BJ (cell line): ENCODE data around the gene TBC1D17. TPM values are rescaled to one million over a fixed set of nuclear protein-coding genes. Genes with fewer than 3 reads are reported as not detected.

Source experiments
- CTCF ChIA-PET: fragments of 350-600 bp; formaldehyde crosslinking; extraction: SDS; loops from one replicate; lab custom pipeline; 2021; ENCODE audit warnings: antibody characterized with exemption, inconsistent platforms; lab: Yijun Ruan, JAX
- POLR2A ChIA-PET: fragments of 300-600 bp; sonication (Branson Sonifier 250); formaldehyde crosslinking; extraction: SDS; loops from one replicate; lab custom pipeline; 2021; ENCODE audit warnings: antibody characterized with exemption; lab: Charles Lee
- DNase-seq: peaks from one replicate; pipeline ENCODE4 v3.0.0-alpha.2; 2011; ENCODE audit warnings: low read depth
- H3K27me3 ChIP-seq: 2 replicates; pipeline ENCODE4 v1.6.0; 2011; ENCODE audit warnings: low read length; ENCODE audit not compliant: control insufficient read depth, insufficient read depth
- H3K36me3 ChIP-seq: 2 replicates; pipeline ENCODE4 v1.5.1; 2011; ENCODE audit warnings: low read length; ENCODE audit not compliant: control insufficient read depth, insufficient read depth
- H3K4me3 ChIP-seq: 2 replicates; pipeline ENCODE4 v1.5.1; 2011; ENCODE audit warnings: low read depth, mild to moderate bottlenecking, control low read depth, low read length
- polyA plus RNA-seq: library from polyadenylated mRNA; depleted of rRNA; stranded (reverse); fragments of >200 nt; gene quantifications from 2 replicates; pipeline ENCODE4 v1.2.3, GENCODE V29; 2011
- TF ChIP-seq, protein P1 (sequence below): IDR thresholded peaks from 2 replicates; pipeline ENCODE4 v1.5.1; 2011; ENCODE audit warnings: low read depth, mild to moderate bottlenecking, control low read depth, inconsistent platforms, low read length, moderate library complexity; ENCODE audit not compliant: insufficient read depth

The TBC1D17 gene
- polyA plus RNA-seq, 1 experiment: 26.7 TPM

DNA sequence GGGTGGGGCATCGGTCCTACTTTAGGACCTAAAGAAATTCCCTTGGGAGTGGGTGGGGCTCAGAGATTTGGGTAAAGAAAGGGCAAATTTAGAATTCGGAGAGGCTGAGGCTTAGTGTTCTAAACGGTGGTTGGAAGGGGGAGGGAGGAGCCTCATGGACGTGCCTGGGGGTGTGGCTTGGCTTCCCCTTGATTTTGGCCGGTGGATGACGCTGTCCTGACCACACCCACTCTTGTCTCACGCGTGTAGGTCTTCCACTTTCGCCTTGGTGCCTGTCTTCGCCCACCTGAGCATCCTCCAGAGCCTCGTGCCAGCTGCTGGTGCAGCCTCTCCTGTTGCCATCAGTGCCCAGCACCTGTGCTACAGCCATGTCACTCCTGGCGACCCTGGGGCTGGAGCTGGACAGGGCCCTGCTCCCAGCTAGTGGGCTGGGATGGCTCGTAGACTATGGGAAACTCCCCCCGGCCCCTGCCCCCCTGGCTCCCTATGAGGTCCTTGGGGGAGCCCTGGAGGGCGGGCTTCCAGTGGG is 53.0 kb downstream of the TBC1D17 start:
- Histone ChIP-seq H3K4me3 (no peak overlapping the region; the same call in 1 of the 2 replicates), H3K27me3 (no peaks in the 10 kb centered on the region), H3K36me3 (peaks cover 8% of the 10 kb centered on the region)
- POLR2A ChIA-PET: no interaction called here
- TF ChIP-seq, protein P1, sequence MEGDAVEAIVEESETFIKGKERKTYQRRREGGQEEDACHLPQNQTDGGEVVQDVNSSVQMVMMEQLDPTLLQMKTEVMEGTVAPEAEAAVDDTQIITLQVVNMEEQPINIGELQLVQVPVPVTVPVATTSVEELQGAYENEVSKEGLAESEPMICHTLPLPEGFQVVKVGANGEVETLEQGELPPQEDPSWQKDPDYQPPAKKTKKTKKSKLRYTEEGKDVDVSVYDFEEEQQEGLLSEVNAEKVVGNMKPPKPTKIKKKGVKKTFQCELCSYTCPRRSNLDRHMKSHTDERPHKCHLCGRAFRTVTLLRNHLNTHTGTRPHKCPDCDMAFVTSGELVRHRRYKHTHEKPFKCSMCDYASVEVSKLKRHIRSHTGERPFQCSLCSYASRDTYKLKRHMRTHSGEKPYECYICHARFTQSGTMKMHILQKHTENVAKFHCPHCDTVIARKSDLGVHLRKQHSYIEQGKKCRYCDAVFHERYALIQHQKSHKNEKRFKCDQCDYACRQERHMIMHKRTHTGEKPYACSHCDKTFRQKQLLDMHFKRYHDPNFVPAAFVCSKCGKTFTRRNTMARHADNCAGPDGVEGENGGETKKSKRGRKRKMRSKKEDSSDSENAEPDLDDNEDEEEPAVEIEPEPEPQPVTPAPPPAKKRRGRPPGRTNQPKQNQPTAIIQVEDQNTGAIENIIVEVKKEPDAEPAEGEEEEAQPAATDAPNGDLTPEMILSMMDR: no peak
- DNase-seq: no peak
- CTCF ChIA-PET: interaction anchor here (1.2 kb wide), 1 partner anchor 206 kb away, joined by 4 read pairs; no protein-coding TSS in a partner anchor

DNA sequence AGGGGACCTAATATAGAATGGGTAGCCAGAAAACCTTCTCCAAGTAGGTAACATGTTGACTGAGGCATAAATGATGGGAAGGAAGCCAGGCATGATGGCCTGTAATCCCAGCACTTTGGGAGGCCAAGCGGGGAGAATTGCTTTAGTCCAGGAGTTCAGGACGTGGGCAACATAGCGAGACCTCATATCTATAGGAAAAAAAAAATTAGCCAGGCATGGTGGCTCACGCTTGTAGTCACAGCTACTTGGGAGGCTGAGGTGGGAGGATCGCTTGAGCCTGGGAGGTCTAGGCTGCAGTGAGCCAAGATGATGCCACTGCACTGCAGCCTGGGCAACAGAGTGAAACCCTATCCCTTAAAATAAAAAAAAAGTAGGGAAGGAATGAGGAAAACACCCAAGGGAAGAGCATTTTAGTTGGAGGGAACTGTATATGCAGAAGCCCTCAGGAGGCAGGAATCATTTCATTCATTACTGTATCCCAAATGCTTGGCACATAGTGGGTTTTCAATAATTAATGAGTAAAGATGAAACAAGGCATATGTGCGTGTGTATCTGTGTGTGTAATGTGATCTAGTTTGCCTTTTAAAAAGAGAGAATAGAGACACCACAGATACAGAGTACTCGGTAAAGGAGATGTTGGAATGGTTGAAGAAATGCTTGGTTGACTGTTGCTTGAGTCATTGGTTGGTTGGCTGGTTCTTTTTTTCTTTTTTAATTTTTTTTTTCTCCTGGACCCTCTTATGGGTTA is 54.0 kb downstream of the TBC1D17 start:
- TF ChIP-seq, protein P1: no peak
- POLR2A ChIA-PET: no interaction called here
- no peak for DNase-seq
- no peaks in the 10 kb centered on the region for H3K27me3 ChIP-seq
- H3K36me3 ChIP-seq: peaks cover 8% of the 10 kb centered on the region
- CTCF ChIA-PET: interaction anchor here (1.2 kb wide), 1 partner anchor 205 kb away, joined by 4 read pairs; no protein-coding TSS in a partner anchor
- no peak overlapping the region for H3K4me3 ChIP-seq

DNA sequence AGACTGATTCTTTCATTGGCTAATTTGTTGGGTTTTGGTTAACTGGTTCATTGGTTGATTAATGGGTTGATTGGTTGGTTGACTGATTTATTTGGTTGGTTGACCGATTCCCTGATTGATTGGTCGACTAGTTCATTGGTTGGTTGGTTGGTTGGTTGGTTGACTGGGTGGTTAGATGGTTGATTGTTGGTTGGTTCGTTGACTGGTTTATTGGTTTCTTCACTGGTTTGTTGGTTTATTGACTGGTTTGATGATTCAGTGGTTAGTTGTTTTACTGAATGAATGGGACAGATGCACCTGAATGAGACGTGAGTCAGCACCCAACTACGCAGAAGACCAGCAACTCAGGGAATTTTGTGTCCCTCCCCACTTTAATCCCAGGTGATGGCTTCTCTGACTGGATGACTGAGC is 54.5 kb downstream of the TBC1D17 start:
- ChIA-PET CTCF (no interaction called here), POLR2A (no interaction called here)
- TF ChIP-seq, protein P1: no peak
- Histone ChIP-seq H3K4me3 (no peak overlapping the region), H3K27me3 (no peaks in the 10 kb centered on the region), H3K36me3 (peaks cover 7% of the 10 kb centered on the region)
- DNase-seq: no peak

DNA sequence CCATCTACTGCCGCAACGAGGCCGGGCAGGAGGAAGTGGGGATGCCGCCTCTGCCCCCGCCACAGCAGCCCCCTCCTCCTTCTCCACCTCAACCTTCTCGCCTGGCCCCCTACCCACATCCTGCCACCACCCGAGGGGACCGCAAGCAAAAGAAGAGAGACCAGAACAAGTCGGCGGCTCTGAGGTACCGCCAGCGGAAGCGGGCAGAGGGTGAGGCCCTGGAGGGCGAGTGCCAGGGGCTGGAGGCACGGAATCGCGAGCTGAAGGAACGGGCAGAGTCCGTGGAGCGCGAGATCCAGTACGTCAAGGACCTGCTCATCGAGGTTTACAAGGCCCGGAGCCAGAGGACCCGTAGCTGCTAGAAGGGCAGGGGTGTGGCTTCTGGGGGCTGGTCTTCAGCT is 55.2 kb downstream of the TBC1D17 start:
- TF ChIP-seq, protein P1: no peak
- Histone ChIP-seq H3K36me3 (peaks cover 4% of the 10 kb centered on the region; the same call in 1 of the 2 replicates), H3K4me3 (no peak overlapping the region), H3K27me3 (no peaks in the 10 kb centered on the region)
- CTCF ChIA-PET: interaction anchor here (1.3 kb wide), 1 partner anchor 203 kb away, joined by 5 read pairs; no protein-coding TSS in a partner anchor
- DNase-seq: no peak
- POLR2A ChIA-PET: no interaction called here

DNA sequence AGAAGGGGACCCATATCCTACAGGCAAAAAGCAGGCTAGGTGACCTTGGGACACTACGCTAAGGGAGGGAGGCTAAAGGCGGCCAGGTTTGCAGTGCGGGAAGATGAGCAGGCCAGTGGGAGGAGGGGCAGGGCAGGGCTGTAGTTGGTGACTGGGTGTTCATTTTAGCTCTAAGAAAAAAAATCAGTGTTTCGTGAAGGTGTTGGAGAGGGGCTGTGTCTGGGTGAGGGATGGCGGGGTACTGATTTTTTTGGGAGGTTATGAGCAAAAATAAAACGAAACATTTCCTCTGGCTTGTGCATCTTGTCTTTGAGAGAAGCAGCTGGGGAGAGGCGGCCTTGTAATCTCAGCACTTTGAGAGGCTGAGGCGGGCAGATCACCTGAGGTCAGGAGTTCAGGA is 56.1 kb downstream of the TBC1D17 start:
- Histone ChIP-seq H3K4me3 (no peak overlapping the region), H3K36me3 (peaks cover 4% of the 10 kb centered on the region; the same call in 1 of the 2 replicates), H3K27me3 (no peaks in the 10 kb centered on the region)
- TF ChIP-seq, protein P1: no peak
- ChIA-PET POLR2A (no interaction called here), CTCF (interaction anchor here (1.3 kb wide), 1 partner anchor 202 kb away, joined by 5 read pairs; no protein-coding TSS in a partner anchor)
- no peak for DNase-seq
